Right cardiac atrium (tissue), 5 donors: ENCODE data around the gene LOXL1. TPM values are rescaled to one million over a fixed set of nuclear protein-coding genes. Genes with fewer than 3 reads are reported as not detected.

ENCODE experiments used
- polyA plus RNA-seq: library from polyadenylated mRNA; stranded (reverse); fragments of 200-250 nt; gene quantifications from one replicate; pipeline ENCODE4 v1.2.3, GENCODE V29; 2013
- total RNA-seq, 4 donors: library from RNA; stranded (reverse); fragmentation: NEBNext Ultra II Directional; extraction: Animal tissue kit (Norgen Biotek cat#: 25700); gene quantifications; one replicate each; pipeline ENCODE4 v1.2.1, GENCODE V29; 2021
- donor health status: healthy with polysubstance abuse.
- donor health status: DM: no; HTN: yes; CAD: no.
- donor health status: DM: no; HTN: no; CAD: no.
- donor health status: DM: no; HTN: yes; CAD: no; lungs with severe emphysema.
- donor health status: DM: yes; HTN: yes; CAD: no.

LOXL1 gene
- total and polyA plus RNA-seq, 5 donors, result 17.4 to 41.0 (median 19.6) TPM

Other genes with a start within 250 kb of the LOXL1 start
- gene CD276, start 242.1 kb upstream of the LOXL1 start, total RNA-seq, result 10 to 100 TPM; 39.5 to 72.8 (median 44.0) TPM
- gene CD276, start 242.1 kb upstream of the LOXL1 start, polyA plus RNA-seq, result 35.4 TPM
- 100 to 1,000 TPM in 2 of 4 donors, 10 to 100 TPM in 2; 65.6 to 112 (median 99.0) TPM for gene INSYN1, start 173.1 kb upstream of the LOXL1 start, total RNA-seq
- 117 TPM for gene INSYN1, start 173.1 kb upstream of the LOXL1 start, polyA plus RNA-seq
- not detected for gene TBC1D21, start 52.9 kb upstream of the LOXL1 start, total RNA-seq
- not detected for gene TBC1D21, start 52.9 kb upstream of the LOXL1 start, polyA plus RNA-seq
- gene STOML1, start 65.8 kb downstream of the LOXL1 start, total RNA-seq, result 10 to 100 TPM; 14.9 to 19.0 (median 17.8) TPM
- 24.3 TPM for gene STOML1, start 65.8 kb downstream of the LOXL1 start, polyA plus RNA-seq
- gene PML, start 68.3 kb downstream of the LOXL1 start, total RNA-seq, result 10 to 100 TPM; 21.9 to 35.4 (median 26.6) TPM
- gene PML, start 68.3 kb downstream of the LOXL1 start, polyA plus RNA-seq, result 18.1 TPM
- gene GOLGA6A, start 156.1 kb downstream of the LOXL1 start, total RNA-seq, result not detected
- gene GOLGA6A, start 156.1 kb downstream of the LOXL1 start, polyA plus RNA-seq, result not detected
- 1 to 10 TPM in 2 of 4 donors, under 1 TPM in 2; 0.71 to 2.8 (median 1.7) TPM for gene ISLR2, start 204.1 kb downstream of the LOXL1 start, total RNA-seq
- gene ISLR2, start 204.1 kb downstream of the LOXL1 start, polyA plus RNA-seq, result 2.1 TPM
- gene ISLR, start 247.2 kb downstream of the LOXL1 start, total RNA-seq, result 10 to 100 TPM; 21.6 to 33.5 (median 24.7) TPM
- 29.5 TPM for gene ISLR, start 247.2 kb downstream of the LOXL1 start, polyA plus RNA-seq